ENCODE data around the gene FAM184B.

FAM184B gene

GRCh38 chr4:17719106-17719505 lies 62.3 kb downstream of the FAM184B start:
- no peaks in the 10 kb centered on the region for H3K4me1 ChIP-seq (ENCODE audit: low read length)
- no peak overlapping the region for H3K4me2 ChIP-seq (ENCODE audit: low read depth, low read length)
- H3K4me3 ChIP-seq (ENCODE audit: low read length), result no peak overlapping the region
- no peak overlapping the region for H3K9ac ChIP-seq (ENCODE audit: low read length)
- no peaks in the 10 kb centered on the region for H3K9me3 ChIP-seq (replicated peaks; ENCODE audit: insufficient read depth, low read length)
- no peaks in the 10 kb centered on the region for H3K9me2 ChIP-seq (replicated peaks; ENCODE audit: insufficient read depth, low read length)
- no peak overlapping the region for H3K27ac ChIP-seq (ENCODE audit: low read length)
- H2AFZ ChIP-seq (ENCODE audit: low read length), result no peak overlapping the region
- H3K36me3 ChIP-seq (replicated peaks; ENCODE audit: insufficient read depth, low read length), result no peaks in the 10 kb centered on the region
- DNase-seq, result no peak
- no peaks in the 10 kb centered on the region for H3F3A ChIP-seq (ENCODE audit: insufficient read depth, low read length)
- no peaks in the 10 kb centered on the region for H3K79me2 ChIP-seq (ENCODE audit: low read length)
- no peaks in the 10 kb centered on the region for H3K27me3 ChIP-seq (replicated peaks; ENCODE audit: insufficient read depth, low read length)
- no peaks in the 10 kb centered on the region for H4K20me1 ChIP-seq (ENCODE audit: insufficient read depth, low read length)
- TF ChIP-seq EZH2 (optimal IDR thresholded peaks at IDR 0.05; ENCODE audit: low read depth, low read length) (no peak), EZH2phosphoT487 (IDR thresholded peaks at IDR 0.05; ENCODE audit: low read length) (no peak), CTCF (IDR thresholded peaks at IDR 0.05; ENCODE audit: low read length) (no peak)

- Histone ChIP-seq H3K9me3 (replicated peaks; ENCODE audit: insufficient read depth, low read length) (no peaks in the 10 kb centered on the region), H3F3A (ENCODE audit: insufficient read depth, low read length) (no peaks in the 10 kb centered on the region), H3K4me2 (ENCODE audit: low read depth, low read length) (no peak overlapping the region), H3K27me3 (replicated peaks; ENCODE audit: insufficient read depth, low read length) (no peaks in the 10 kb centered on the region), H3K9me2 (replicated peaks; ENCODE audit: insufficient read depth, low read length) (no peaks in the 10 kb centered on the region), H3K4me1 (ENCODE audit: low read length) (no peaks in the 10 kb centered on the region), H3K4me3 (ENCODE audit: low read length) (no peak overlapping the region), H3K36me3 (replicated peaks; ENCODE audit: insufficient read depth, low read length) (no peaks in the 10 kb centered on the region), H2AFZ (ENCODE audit: low read length) (no peak overlapping the region), H3K27ac (ENCODE audit: low read length) (no peak overlapping the region; the same call in 1 of the 2 replicates), H3K79me2 (ENCODE audit: low read length) (no peaks in the 10 kb centered on the region), H4K20me1 (ENCODE audit: insufficient read depth, low read length) (no peaks in the 10 kb centered on the region), H3K9ac (ENCODE audit: low read length) (no peak overlapping the region)
- no peak for DNase-seq
- no peak for TF ChIP-seq EZH2 (optimal IDR thresholded peaks at IDR 0.05; ENCODE audit: low read depth, low read length)
Observed at GRCh38 chr4:17718471-17718870, 63.0 kb downstream of the FAM184B start.

- H3K27me3 ChIP-seq (replicated peaks; ENCODE audit: insufficient read depth, low read length), result no peaks in the 10 kb centered on the region
- H3K27ac ChIP-seq (ENCODE audit: low read length), result no peak overlapping the region
- H3K4me3 ChIP-seq (ENCODE audit: low read length), result no peak overlapping the region
- no peaks in the 10 kb centered on the region for H3F3A ChIP-seq (ENCODE audit: insufficient read depth, low read length)
- no peaks in the 10 kb centered on the region for H3K79me2 ChIP-seq (ENCODE audit: low read length)
- H3K4me1 ChIP-seq (ENCODE audit: low read length), result no peaks in the 10 kb centered on the region
- no peak overlapping the region for H3K4me2 ChIP-seq (ENCODE audit: low read depth, low read length)
- H4K20me1 ChIP-seq (ENCODE audit: insufficient read depth, low read length), result no peaks in the 10 kb centered on the region
- TF ChIP-seq EZH2 (optimal IDR thresholded peaks at IDR 0.05; ENCODE audit: low read depth, low read length) (no peak), EZH2phosphoT487 (IDR thresholded peaks at IDR 0.05; ENCODE audit: low read length) (no peak), CTCF (IDR thresholded peaks at IDR 0.05; ENCODE audit: low read length) (no peak)
- H3K9me2 ChIP-seq (replicated peaks; ENCODE audit: insufficient read depth, low read length), result no peaks in the 10 kb centered on the region
- no peak for DNase-seq
- no peak overlapping the region for H2AFZ ChIP-seq (ENCODE audit: low read length)
- H3K9ac ChIP-seq (ENCODE audit: low read length), result no peak overlapping the region
- no peaks in the 10 kb centered on the region for H3K9me3 ChIP-seq (replicated peaks; ENCODE audit: insufficient read depth, low read length)
- no peaks in the 10 kb centered on the region for H3K36me3 ChIP-seq (replicated peaks; ENCODE audit: insufficient read depth, low read length)
Observed at GRCh38 chr4:17717301-17717700, 64.1 kb downstream of the FAM184B start.

GRCh38 chr4:17715511-17715910 lies 65.9 kb downstream of the FAM184B start:
- H3K27ac ChIP-seq (ENCODE audit: low read length), result no peak overlapping the region
- H3K4me1 ChIP-seq (ENCODE audit: low read length), result no peaks in the 10 kb centered on the region
- no peak overlapping the region for H3K4me2 ChIP-seq (ENCODE audit: low read depth, low read length)
- no peaks in the 10 kb centered on the region for H3K79me2 ChIP-seq (ENCODE audit: low read length)
- H3K27me3 ChIP-seq (replicated peaks; ENCODE audit: insufficient read depth, low read length), result no peaks in the 10 kb centered on the region
- H3K9me3 ChIP-seq (replicated peaks; ENCODE audit: insufficient read depth, low read length), result no peaks in the 10 kb centered on the region
- H3K9ac ChIP-seq (ENCODE audit: low read length), result no peak overlapping the region
- no peak overlapping the region for H2AFZ ChIP-seq (ENCODE audit: low read length)
- H3K4me3 ChIP-seq (ENCODE audit: low read length), result no peak overlapping the region
- H3F3A ChIP-seq (ENCODE audit: insufficient read depth, low read length), result no peaks in the 10 kb centered on the region
- no peaks in the 10 kb centered on the region for H4K20me1 ChIP-seq (ENCODE audit: insufficient read depth, low read length)
- TF ChIP-seq EZH2 (optimal IDR thresholded peaks at IDR 0.05; ENCODE audit: low read depth, low read length), result no peak
- no peak for TF ChIP-seq CTCF (IDR thresholded peaks at IDR 0.05; ENCODE audit: low read length)
- no peak for TF ChIP-seq EZH2phosphoT487 (IDR thresholded peaks at IDR 0.05; ENCODE audit: low read length)
- no peaks in the 10 kb centered on the region for H3K36me3 ChIP-seq (replicated peaks; ENCODE audit: insufficient read depth, low read length)
- H3K9me2 ChIP-seq (replicated peaks; ENCODE audit: insufficient read depth, low read length), result no peaks in the 10 kb centered on the region
- DNase-seq, result no peak
